LNCAP (cell line): Measurements from ENCODE around the gene DEFB121.

ENCODE experiments used
- TF ChIP-seq, protein P1 (sequence below): fragments of 450-650 bp; IDR thresholded peaks from 2 replicates; pipeline ENCODE4 v1.5.1; 2017; ENCODE audit warnings: mild to moderate bottlenecking

DEFB121 gene, protein sequence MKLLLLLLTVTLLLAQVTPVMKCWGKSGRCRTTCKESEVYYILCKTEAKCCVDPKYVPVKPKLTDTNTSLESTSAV

GRCh38 chr20:31406115-31406514 is at the start of gene DEFB121:
Gene DEFB121, minus strand, starts transcription at chr20:31406215. Its CDS starts 63 bp downstream, at chr20:31406152.
- TF ChIP-seq, protein P1, sequence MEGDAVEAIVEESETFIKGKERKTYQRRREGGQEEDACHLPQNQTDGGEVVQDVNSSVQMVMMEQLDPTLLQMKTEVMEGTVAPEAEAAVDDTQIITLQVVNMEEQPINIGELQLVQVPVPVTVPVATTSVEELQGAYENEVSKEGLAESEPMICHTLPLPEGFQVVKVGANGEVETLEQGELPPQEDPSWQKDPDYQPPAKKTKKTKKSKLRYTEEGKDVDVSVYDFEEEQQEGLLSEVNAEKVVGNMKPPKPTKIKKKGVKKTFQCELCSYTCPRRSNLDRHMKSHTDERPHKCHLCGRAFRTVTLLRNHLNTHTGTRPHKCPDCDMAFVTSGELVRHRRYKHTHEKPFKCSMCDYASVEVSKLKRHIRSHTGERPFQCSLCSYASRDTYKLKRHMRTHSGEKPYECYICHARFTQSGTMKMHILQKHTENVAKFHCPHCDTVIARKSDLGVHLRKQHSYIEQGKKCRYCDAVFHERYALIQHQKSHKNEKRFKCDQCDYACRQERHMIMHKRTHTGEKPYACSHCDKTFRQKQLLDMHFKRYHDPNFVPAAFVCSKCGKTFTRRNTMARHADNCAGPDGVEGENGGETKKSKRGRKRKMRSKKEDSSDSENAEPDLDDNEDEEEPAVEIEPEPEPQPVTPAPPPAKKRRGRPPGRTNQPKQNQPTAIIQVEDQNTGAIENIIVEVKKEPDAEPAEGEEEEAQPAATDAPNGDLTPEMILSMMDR: no peak

- TF ChIP-seq, protein P1: no peak
Observed at GRCh38 chr20:31454361-31454760, 48.3 kb upstream of the DEFB121 start.

DNA sequence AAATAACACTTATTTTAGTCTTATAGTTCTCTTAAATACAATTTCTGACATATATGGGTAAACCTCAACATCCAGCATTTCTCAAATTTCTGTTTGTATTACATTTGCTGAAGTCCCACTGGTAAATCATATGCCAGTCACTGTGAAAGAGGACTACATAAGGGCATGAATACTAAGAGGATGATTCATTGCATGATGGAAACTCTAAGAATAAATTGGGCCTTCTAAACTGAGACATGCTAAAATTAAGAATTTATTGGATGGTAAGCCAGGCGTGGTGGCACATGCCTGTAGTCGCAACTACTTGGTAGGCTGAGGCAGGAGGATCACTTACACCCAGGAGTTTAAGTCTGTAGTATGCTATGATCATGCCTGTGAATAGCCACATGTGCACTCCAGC is 46.6 kb upstream of the DEFB121 start:
- TF ChIP-seq, protein P1: no peak

DNA sequence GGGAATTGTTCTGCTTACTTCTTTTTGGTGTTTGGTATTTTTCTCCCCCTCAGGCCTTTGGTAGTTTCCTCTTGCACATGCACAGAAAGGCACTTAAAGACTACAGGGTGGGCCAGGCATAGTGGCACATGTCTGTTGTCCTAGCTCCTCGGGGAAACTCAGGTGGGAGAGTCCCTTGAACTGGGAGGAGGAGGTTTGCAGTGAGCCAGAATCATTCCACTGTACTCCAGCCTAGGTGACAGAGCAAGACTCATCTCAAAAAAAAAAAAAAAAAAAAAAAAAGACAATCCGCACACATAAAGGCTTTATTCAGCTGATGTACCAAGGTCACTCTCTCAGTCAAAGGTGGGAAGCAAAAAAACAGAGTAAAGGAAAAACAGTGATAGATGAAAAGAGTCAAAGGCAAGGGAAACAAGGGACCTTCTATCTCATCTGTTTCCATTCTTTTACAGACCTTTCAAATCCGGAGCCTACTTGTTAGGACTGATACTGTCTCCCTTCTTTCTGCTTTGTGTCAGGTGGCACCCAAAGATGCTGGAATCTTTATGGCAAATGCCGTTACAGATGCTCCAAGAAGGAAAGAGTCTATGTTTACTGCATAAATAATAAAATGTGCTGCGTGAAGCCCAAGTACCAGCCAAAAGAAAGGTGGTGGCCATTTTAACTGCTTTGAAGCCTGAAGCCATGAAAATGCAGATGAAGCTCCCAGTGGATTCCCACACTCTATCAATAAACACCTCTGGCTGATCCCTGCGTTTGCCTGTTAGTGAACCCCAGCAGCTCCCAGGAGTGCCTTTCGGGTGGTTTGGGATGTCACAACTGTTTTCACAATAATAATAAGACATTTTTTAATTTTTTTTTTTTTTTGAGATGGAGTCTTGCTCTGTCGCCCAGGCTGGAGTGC is 43.7 kb upstream of the DEFB121 start:
- TF ChIP-seq, protein P1: no peak

DNA sequence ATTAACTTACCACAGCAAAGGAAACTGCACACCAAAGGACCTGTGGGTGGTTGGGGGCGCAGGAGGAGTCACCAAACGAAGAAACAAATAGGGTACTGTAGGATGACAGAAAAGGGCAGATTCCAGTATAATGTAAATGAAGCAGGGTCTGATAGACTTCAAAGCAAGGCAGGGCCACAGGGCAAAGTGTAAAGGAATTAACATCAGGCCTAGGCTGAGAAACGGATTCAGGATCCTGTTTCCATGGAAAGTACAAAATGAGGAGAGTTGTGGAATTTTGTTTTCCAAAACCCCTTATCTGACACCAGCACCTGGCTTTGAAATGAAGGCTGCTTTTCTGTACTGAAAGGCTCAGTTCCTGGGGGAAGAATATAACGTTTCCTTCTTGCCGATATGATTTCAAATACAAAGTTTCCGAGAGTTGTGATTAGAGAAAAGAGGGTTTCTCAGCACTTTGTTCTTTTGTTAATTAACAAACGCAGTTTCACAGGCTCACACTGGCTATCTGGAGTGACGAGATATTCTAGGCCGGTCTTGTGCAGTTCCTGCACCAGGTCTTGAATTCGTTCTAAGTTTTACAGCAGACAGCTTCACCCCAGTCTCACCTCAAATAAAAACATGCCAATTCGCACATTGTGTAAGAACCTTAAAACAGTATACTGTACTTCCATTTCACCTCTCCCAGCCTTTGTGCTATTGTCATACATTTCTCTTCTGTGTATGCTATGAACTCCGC is 40.2 kb upstream of the DEFB121 start:
- TF ChIP-seq, protein P1: no peak

DNA sequence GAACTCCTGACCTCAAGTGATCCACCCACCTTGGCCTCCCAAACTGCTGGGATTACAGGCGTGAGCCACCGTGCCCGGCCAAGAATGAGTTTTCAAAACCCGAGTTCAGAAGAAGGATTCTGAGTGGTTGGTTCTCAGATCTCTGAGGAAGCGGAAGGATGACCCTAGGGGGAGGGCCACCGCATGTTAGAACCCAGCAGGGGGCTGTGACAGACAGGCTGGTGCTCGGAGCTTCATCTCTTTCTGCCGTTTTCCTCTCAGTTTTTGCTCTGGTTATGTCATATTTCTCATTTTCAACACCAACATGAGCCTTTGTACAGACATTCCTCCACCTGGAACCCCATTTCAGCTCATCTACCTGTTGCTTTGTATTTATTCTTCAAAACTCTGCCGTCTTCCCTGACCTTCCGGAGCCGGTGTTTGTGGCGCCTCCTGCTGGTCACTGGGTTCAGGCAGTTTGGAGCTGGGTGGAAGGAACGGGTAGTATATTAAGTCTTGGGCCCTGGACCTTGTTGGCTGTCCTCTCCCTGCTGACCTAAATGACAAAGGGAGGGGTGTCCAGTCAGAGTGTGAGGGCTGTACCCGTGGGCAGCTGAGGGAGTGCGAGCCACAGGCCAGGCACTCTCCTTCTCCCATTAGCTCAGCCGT is 34.1 kb upstream of the DEFB121 start, which contains the start of gene DEFB123:
TSS of gene DEFB123 (plus strand) at position 621 of the 648 bp plus-strand sequence. CDS start 67 bp downstream, outside the sequence.
- TF ChIP-seq, protein P1: peak; percentile 54

DNA sequence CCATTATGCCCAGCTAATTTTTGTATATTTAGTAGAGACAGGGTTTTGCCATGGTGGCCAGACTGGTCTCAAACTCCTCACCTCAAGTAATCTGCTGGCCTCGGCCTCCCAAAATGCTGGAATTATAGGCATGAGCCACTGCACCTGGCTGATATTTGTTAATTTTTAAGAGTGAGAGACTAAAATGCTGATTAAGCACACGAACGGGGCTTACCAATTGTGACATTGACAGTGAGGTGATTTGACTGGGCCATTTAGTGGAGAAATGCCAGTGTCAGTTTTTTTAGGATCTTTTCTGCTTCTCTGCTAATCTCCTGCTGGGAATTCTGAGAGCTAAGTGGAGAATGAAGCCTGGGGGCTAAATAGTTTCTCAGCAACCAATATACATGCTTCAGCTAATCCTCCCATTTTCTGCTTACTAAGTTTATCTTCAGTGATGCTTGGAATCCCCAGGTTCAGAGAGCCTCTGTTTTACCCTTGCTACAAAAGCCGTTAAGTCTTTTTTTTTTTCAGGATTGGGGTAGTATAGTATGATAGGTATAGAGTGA is 24.6 kb upstream of the DEFB121 start:
- TF ChIP-seq, protein P1: no peak
